ENCODE results near the gene DHX9. TPM values are rescaled to one million over a fixed set of nuclear protein-coding genes. Genes with fewer than 3 reads are reported as not detected.

The DHX9 gene
- total RNA-seq, 1 donor from 2014 or later: 261 TPM

- no peak for DNase-seq (ENCODE audit: extremely low spot score, unreplicated experiment)
- Mint-ChIP-seq H3K27ac (no peak overlapping the region), H3K36me3 (no peaks in the 10 kb centered on the region), H3K4me1 (ENCODE audit: unreplicated experiment) (no peaks in the 10 kb centered on the region), H3K4me3 (no peak overlapping the region), H3K27me3 (peaks cover 27% of the 10 kb centered on the region), H3K9me3 (no peaks in the 10 kb centered on the region)
- no peak for TF ChIP-seq CTCF (conservative IDR thresholded peaks at IDR 0.05)
Observed at GRCh38 chr1:182927693-182928433, 88.7 kb downstream of the DHX9 start.

GRCh38 chr1:182930985-182931384 lies 91.8 kb downstream of the DHX9 start:
- no peak for DNase-seq (ENCODE audit: extremely low spot score, unreplicated experiment)
- Mint-ChIP-seq H3K4me1 (ENCODE audit: unreplicated experiment) (no peaks in the 10 kb centered on the region), H3K36me3 (no peaks in the 10 kb centered on the region), H3K4me3 (no peak overlapping the region), H3K27me3 (peaks cover 15% of the 10 kb centered on the region), H3K9me3 (no peaks in the 10 kb centered on the region), H3K27ac (no peak overlapping the region)
- TF ChIP-seq CTCF (conservative IDR thresholded peaks at IDR 0.05): no peak

- Mint-ChIP-seq H3K27ac (no peak overlapping the region), H3K4me1 (ENCODE audit: unreplicated experiment) (no peaks in the 10 kb centered on the region), H3K9me3 (peaks cover 6% of the 10 kb centered on the region), H3K36me3 (no peaks in the 10 kb centered on the region), H3K4me3 (no peak overlapping the region), H3K27me3 (peaks cover 8% of the 10 kb centered on the region)
- TF ChIP-seq CTCF (conservative IDR thresholded peaks at IDR 0.05): no peak
- no peak for DNase-seq (ENCODE audit: extremely low spot score, unreplicated experiment)
Observed at GRCh38 chr1:182935716-182936115, 96.6 kb downstream of the DHX9 start.

Other genes starting within 250 kb of the DHX9 start
- 9.7 and 14.6 TPM in 2 replicates for gene RGS16, start 235.0 kb upstream of the DHX9 start, total RNA-seq (ENCODE audit: low replicate concordance)
- gene RGS8, start 154.8 kb upstream of the DHX9 start, total RNA-seq (ENCODE audit: low replicate concordance): 0.33 and 1.1 TPM in 2 replicates
- gene NPL, start 49.6 kb upstream of the DHX9 start, total RNA-seq (ENCODE audit: low replicate concordance): 3.2 and 4.6 TPM in 2 replicates
- not detected in 2 replicates for gene SHCBP1L, start 113.8 kb downstream of the DHX9 start, total RNA-seq (ENCODE audit: low replicate concordance)
- 164 and 178 TPM in 2 replicates for gene LAMC1, start 184.1 kb downstream of the DHX9 start, total RNA-seq (ENCODE audit: low replicate concordance)